CD4-positive, alpha-beta T cell treated with Interferon gamma for 1 hour (primary cell): ENCODE measurements around the gene MMP23B.
A peak's percentile ranks its signal among the peaks of the same experiment; 100 is the strongest.
"Not testable (repeated sequence)": the region's sequence is repeated elsewhere in the genome, so short reads cannot be mapped to it uniquely, and the experiment has no call there.

Experiments used
- DNase-seq: peaks from one replicate; pipeline ENCODE4 v3.0.0-alpha.2; 2020

MMP23B gene

GRCh38 chr1:1631782-1632420, at the start of gene MMP23B:
Gene MMP23B, plus strand, starts transcription at chr1:1632173. Its CDS starts 46 bp downstream, at chr1:1632219.
- DNase-seq, result no peak

- DNase-seq, result no peak
Observed at GRCh38 chr1:1582585-1583346, 49.2 kb upstream of the MMP23B start.

- DNase-seq, result no peak
Observed at GRCh38 chr1:1583347-1584010, 48.5 kb upstream of the MMP23B start.

GRCh38 chr1:1591452-1591851, 40.5 kb upstream of the MMP23B start:
- no peak for DNase-seq

- no peak for DNase-seq
Observed at GRCh38 chr1:1593834-1594601, 38.0 kb upstream of the MMP23B start.

GRCh38 chr1:1594602-1595260, 37.2 kb upstream of the MMP23B start:
- no peak for DNase-seq

GRCh38 chr1:1595341-1595740, 36.6 kb upstream of the MMP23B start:
- DNase-seq, result not testable (repeated sequence)

GRCh38 chr1:1596493-1597274, 35.3 kb upstream of the MMP23B start:
- no peak for DNase-seq

GRCh38 chr1:1597275-1597930, 34.6 kb upstream of the MMP23B start:
- no peak for DNase-seq

- no peak for DNase-seq
Observed at GRCh38 chr1:1598051-1598719, 33.8 kb upstream of the MMP23B start.

- no peak for DNase-seq
Observed at GRCh38 chr1:1598720-1599029, 33.3 kb upstream of the MMP23B start.

- peak; percentile 21 for DNase-seq
Observed at GRCh38 chr1:1599030-1599934, 32.7 kb upstream of the MMP23B start.

- no peak for DNase-seq
Observed at GRCh38 chr1:1599935-1600860, 31.8 kb upstream of the MMP23B start, which contains the start of gene FNDC10. Gene FNDC10, minus strand, starts transcription at chr1:1600135. Its CDS starts 120 bp downstream, at chr1:1600015.

GRCh38 chr1:1600861-1601563, 31.0 kb upstream of the MMP23B start:
- DNase-seq, result no peak

- DNase-seq, result no peak
Observed at GRCh38 chr1:1601564-1602303, 30.2 kb upstream of the MMP23B start.

- DNase-seq, result no peak
Observed at GRCh38 chr1:1602304-1602967, 29.5 kb upstream of the MMP23B start.
